ENCODE results near the gene SMIM17. TPM values are rescaled to one million over a fixed set of nuclear protein-coding genes. Genes with fewer than 3 reads are reported as not detected.

The SMIM17 gene
- total RNA-seq, 2 experiments from 2014 or later = not detected

DNA sequence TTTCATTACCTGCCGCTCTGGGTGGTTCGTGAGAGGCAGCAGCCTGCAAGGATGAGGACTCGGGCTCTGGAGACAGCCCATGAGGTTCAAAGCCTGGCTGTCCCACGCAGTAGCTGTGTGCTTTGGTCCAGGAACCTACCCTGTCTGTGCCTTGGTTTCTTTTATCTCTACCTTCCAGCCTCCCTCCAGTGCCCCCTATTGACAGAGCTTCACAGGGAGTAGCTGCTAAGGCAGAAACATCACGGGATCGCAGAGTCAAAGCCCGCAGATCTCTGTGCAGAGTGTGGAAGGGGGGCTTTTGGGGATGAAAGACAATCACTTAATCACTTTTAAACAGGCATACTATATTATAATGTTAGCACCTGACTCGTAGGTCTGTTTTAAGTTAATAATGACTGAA, 31.7 kb upstream of the SMIM17 start:
- intact Hi-C loops (cut with DNase I, micrococcal nuclease) = no loop called here
- Histone ChIP-seq H3K9me3 (ENCODE audit: control insufficient read depth in 1 of 2, insufficient read depth in 1 of 2, low read length in 2 of 2) (peaks cover 36 to 99% of the 10 kb centered on the region in 2 experiments), H3K27ac (ENCODE audit: low read depth in 1 of 2, low read length in 2 of 2) (no peak overlapping the region), H3K36me3 (ENCODE audit: insufficient read depth, low read length) (peaks cover 14% of the 10 kb centered on the region), H3K4me3 (ENCODE audit: low read length) (no peak overlapping the region), H3K4me1 (ENCODE audit: insufficient read depth, low read length) (no peaks in the 10 kb centered on the region), H3K27me3 (ENCODE audit: control insufficient read depth in 1 of 2, insufficient read depth in 2 of 2, low read length in 2 of 2) (no peaks in the 10 kb centered on the region)
- H3K4me1 Mint-ChIP-seq (ENCODE audit: low read depth) = no peaks in the 10 kb centered on the region
- DNase-seq (no peak), ATAC-seq (ENCODE audit: poor library complexity) (no peak)
- TF ChIP-seq, protein P1, sequence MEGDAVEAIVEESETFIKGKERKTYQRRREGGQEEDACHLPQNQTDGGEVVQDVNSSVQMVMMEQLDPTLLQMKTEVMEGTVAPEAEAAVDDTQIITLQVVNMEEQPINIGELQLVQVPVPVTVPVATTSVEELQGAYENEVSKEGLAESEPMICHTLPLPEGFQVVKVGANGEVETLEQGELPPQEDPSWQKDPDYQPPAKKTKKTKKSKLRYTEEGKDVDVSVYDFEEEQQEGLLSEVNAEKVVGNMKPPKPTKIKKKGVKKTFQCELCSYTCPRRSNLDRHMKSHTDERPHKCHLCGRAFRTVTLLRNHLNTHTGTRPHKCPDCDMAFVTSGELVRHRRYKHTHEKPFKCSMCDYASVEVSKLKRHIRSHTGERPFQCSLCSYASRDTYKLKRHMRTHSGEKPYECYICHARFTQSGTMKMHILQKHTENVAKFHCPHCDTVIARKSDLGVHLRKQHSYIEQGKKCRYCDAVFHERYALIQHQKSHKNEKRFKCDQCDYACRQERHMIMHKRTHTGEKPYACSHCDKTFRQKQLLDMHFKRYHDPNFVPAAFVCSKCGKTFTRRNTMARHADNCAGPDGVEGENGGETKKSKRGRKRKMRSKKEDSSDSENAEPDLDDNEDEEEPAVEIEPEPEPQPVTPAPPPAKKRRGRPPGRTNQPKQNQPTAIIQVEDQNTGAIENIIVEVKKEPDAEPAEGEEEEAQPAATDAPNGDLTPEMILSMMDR (IDR thresholded peaks at IDR 0.05) = no peak
- H3K27me3 Mint-ChIP-seq = no peaks in the 10 kb centered on the region
- H3K4me3 Mint-ChIP-seq = no peak overlapping the region
- H3K9me3 Mint-ChIP-seq = peaks cover 39% of the 10 kb centered on the region
- ChIA-PET POLR2A (no interaction called here), CTCF (no interaction called here)
- no peak overlapping the region for H3K27ac Mint-ChIP-seq
- H3K36me3 Mint-ChIP-seq (ENCODE audit: low read depth) = peaks cover 99% of the 10 kb centered on the region

DNA sequence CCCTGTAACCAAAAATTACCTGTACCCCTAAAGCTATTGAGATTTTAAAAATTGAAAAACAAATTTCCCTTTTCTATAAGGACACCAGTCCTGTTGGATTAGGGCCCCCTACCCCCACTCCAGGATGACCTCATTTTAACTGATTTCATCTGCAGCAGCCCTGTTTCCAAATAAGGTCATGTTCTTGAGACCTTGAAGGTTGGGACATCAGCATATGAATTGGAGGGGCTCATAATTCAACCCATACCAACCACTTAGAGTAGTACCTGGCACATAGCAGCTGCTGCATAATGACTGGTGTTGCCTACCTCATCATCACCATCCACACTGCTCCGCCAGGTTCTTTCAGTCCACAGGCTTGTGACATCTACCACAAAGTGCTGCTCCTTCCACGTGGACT, 30.2 kb upstream of the SMIM17 start:
- TF ChIP-seq, protein P1 (IDR thresholded peaks at IDR 0.05) = no peak
- ATAC-seq (ENCODE audit: poor library complexity) (no peak), DNase-seq (no peak)
- Mint-ChIP-seq H3K27ac (no peak overlapping the region), H3K4me1 (ENCODE audit: low read depth) (no peaks in the 10 kb centered on the region), H3K36me3 (ENCODE audit: low read depth) (peaks cover 99% of the 10 kb centered on the region), H3K27me3 (no peaks in the 10 kb centered on the region), H3K9me3 (peaks cover 44% of the 10 kb centered on the region), H3K4me3 (no peak overlapping the region)
- H3K4me1 ChIP-seq (ENCODE audit: insufficient read depth, low read length) = no peaks in the 10 kb centered on the region
- H3K36me3 ChIP-seq (ENCODE audit: insufficient read depth, low read length) = peaks cover 19% of the 10 kb centered on the region
- H3K9me3 ChIP-seq (ENCODE audit: control insufficient read depth in 1 of 2, insufficient read depth in 1 of 2, low read length in 2 of 2) = peaks cover 40 to 99% of the 10 kb centered on the region in 2 experiments
- POLR2A ChIA-PET = no interaction called here
- H3K27ac ChIP-seq (ENCODE audit: low read depth in 1 of 2, low read length in 2 of 2) = no peak overlapping the region
- CTCF ChIA-PET = no interaction called here
- no peaks in the 10 kb centered on the region for H3K27me3 ChIP-seq (ENCODE audit: control insufficient read depth in 1 of 2, insufficient read depth in 2 of 2, low read length in 2 of 2)
- intact Hi-C loops (cut with DNase I, micrococcal nuclease) = no loop called here
- no peak overlapping the region for H3K4me3 ChIP-seq (ENCODE audit: low read length)

DNA sequence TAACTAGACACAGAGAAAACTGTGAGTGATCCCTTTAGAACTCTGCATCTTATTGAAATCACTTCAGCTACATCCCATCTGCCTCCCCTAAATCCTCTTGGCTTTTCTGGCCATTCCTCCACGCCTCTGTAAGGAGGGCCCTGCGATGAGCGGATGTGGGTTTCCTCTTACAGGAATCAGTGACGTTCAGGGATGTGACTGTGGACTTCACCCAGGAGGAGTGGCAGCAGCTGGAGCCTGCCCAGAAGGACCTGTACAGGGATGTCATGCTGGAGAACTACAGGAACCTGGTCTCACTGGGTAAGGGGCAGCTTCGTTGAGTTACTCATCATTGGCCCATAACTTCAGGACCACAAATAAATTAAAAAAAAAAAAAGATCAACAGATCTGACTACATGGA, 29.3 kb upstream of the SMIM17 start:
- H3K36me3 ChIP-seq (ENCODE audit: insufficient read depth, low read length) = peaks cover 26% of the 10 kb centered on the region
- no peak for ATAC-seq (ENCODE audit: poor library complexity)
- intact Hi-C loops (cut with DNase I, micrococcal nuclease) = no loop called here
- H3K4me3 ChIP-seq (ENCODE audit: low read length) = no peak overlapping the region
- CTCF ChIA-PET = no interaction called here
- H3K27me3 ChIP-seq (ENCODE audit: control insufficient read depth in 1 of 2, insufficient read depth in 2 of 2, low read length in 2 of 2) = no peaks in the 10 kb centered on the region
- Mint-ChIP-seq H3K27ac (no peak overlapping the region), H3K9me3 (peaks cover 37% of the 10 kb centered on the region), H3K36me3 (ENCODE audit: low read depth) (peaks cover 99% of the 10 kb centered on the region), H3K4me3 (no peak overlapping the region), H3K27me3 (no peaks in the 10 kb centered on the region), H3K4me1 (ENCODE audit: low read depth) (no peaks in the 10 kb centered on the region)
- TF ChIP-seq, protein P1 (IDR thresholded peaks at IDR 0.05) = no peak
- H3K4me1 ChIP-seq (ENCODE audit: insufficient read depth, low read length) = no peaks in the 10 kb centered on the region
- peaks cover 41 to 99% of the 10 kb centered on the region in 2 experiments for H3K9me3 ChIP-seq (ENCODE audit: control insufficient read depth in 1 of 2, insufficient read depth in 1 of 2, low read length in 2 of 2)
- no peak overlapping the region for H3K27ac ChIP-seq (ENCODE audit: low read depth in 1 of 2, low read length in 2 of 2)
- no peak for DNase-seq
- POLR2A ChIA-PET = no interaction called here
